Posterior cingulate gyrus (tissue), 11 donors: ENCODE data around the gene DAZAP1.
A peak's percentile ranks its signal among the peaks of the same experiment; 100 is the strongest.
"Not testable (repeated sequence)": the region's sequence is repeated elsewhere in the genome, so short reads cannot be mapped to it uniquely, and the experiment has no call there.

Experiments used
- DNase-seq, 10 donors: peaks; one replicate each; pipeline versions ENCODE4 v3.0.0 to v3.0.0-alpha.2; 2020 to 2021; ENCODE audit warnings: mixed read lengths in 3 of 10
- intact Hi-C: fragments of 100-400 bp; cut with DNase I; formaldehyde crosslinking; loops from one replicate; pipeline ENCODE4 v1.15.1; 2023

DAZAP1 gene

GRCh38 chr19:1468821-1469254 is 61.5 kb downstream of the DAZAP1 start:
- no peak for DNase-seq
- intact Hi-C loops = no loop called here

- DNase-seq = peak in 1 of 10 donors; percentile 82
- intact Hi-C loops = no loop called here
Measured at GRCh38 chr19:1469255-1470054, 62.1 kb downstream of the DAZAP1 start.

DNA sequence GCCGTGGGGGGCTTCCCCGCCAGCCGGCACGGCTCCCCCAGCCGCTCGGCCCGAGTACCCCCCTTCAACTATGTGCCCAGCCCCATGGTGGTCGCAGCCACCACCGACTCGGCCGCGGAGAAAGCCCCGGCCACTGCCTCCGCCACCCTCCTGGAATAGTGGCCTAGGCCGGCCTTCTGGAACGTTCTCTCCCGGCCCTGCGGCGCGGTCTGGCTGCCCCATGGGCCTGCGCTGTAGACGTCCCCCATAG is 62.6 kb downstream of the DAZAP1 start:
- intact Hi-C loops = no loop called here
- DNase-seq = peak in 1 of 10 donors; percentile 5

GRCh38 chr19:1470305-1471009 is 63.1 kb downstream of the DAZAP1 start:
- DNase-seq = peak in 5 of 10 donors; percentile 38 to 92 (median 48)

GRCh38 chr19:1471010-1471514 is 63.7 kb downstream of the DAZAP1 start:
- intact Hi-C loops = no loop called here
- DNase-seq = peak in 2 of 10 donors; percentile 19 to 85

More at GRCh38 chr19:1470305-1471009, 63.1 kb downstream of the DAZAP1 start:
- intact Hi-C loops = no loop called here

DNA sequence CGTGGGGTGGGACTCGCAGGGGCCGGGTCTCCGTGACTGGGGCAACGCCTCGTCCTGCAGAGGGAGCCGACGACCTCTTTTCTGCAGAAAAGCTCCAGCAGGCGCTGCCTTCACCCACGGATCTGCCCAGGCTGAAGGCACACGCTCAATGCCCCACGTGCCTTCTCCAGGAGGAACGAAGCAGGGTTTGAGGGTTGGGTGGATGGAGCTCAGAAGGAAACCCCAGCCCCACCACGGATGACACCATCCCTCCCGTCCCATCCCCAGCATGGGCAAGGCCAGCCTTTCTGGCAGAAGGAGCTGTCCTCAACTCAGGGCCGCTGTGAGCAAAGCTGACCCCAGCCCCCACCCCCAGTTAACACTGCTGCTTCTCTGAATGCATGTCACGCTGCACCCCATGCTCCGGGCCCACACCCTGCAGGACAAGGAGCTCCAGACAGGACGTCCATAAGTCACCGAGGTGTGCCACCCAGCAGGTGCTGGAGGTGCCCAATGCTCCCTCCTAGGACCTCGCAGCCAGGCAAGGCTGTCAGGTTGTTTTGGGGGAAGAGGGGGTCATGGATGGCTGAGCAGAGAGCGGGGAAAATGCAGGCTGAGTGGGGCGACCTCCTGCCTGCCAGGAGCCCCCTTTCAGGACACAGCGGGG is 64.3 kb downstream of the DAZAP1 start:
- intact Hi-C loops = no loop called here
- DNase-seq = peak in 4 of 10 donors; percentile 37 to 91 (median 54)

- peak in 2 of 10 donors; percentile 52 to 89 for DNase-seq
- intact Hi-C loops = no loop called here
Measured at GRCh38 chr19:1472231-1473084, 65.1 kb downstream of the DAZAP1 start.

DNA sequence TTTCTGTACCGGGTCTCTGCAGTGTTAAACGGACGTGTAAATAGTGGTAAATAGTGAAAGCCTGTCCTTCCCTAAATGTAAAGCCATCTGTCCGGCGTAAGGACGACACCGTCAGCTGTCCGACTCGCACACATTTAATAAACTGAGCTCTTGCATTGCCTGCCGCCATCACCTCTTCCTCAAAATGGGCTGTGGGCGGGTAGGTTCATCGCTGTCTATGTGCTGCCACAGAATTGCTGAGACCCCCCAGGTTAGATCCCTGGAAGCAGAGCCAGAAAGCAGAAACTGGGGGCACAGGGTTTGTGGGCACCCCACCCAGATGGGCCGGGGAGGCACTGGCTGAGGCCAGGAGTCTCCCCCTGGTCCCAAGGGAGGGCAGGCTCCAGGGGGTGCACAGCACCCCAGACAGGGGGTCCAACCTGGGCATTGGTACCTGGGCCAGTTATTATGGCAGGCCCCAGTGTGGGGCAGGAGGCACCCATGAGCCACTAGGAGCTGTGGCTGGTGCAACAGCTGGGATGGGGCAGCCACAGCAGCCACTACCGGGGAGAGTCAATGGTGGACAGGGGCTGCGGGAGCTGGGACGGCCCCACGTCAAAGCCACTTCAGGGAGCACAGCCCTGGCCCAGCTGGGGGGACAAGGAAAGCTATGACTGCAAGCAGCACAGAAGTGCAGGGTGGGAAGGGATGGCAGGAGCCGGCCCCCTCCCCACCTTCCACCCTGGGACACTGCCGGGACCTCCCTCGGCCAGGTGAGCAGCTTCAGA is 65.9 kb downstream of the DAZAP1 start:
- peak in 3 of 10 donors; percentile 13 to 83 (median 74) for DNase-seq
- intact Hi-C loops = no loop called here

DNA sequence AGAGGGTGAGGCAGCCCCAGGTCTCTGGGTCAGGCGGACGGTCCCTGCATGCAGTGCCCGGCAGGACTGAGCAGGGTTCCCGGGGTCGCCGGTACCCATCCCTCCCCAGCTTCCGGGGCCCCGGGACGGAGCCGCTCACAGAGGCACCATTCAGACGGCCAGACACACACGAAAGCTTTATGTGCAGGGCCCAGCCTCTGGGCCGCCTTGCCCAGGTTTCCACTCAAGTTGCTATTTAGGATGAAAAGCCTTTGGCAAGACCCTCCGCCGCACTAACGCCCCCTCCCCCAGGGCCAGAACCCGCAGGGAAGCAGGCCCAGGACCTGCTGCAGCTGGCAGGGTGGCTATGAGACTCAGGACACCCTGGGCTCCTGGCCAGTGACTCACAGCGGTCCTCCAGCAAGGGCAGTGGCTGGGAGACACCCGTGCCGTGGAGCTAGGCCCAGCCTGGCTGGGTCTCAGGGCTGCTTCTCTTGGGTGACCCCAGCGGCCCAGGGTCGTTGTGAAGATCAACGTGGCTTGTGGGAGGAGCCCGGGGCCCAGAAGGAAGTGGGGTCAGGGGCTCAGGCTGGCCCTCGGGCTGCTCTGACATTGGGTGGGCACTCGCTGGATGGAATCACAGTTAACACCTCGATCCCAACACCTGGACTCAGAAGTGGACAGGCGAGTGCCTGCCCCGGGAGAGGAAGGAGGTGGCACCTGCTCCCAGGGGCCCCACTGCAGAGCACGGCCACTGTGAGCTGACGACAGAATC is 66.8 kb downstream of the DAZAP1 start:
- intact Hi-C loops = no loop called here
- peak in 5 of 10 donors; percentile 36 to 90 (median 52) for DNase-seq

- DNase-seq = peak in 3 of 10 donors; percentile 6 to 80 (median 68)
- intact Hi-C loops = no loop called here
Measured at GRCh38 chr19:1474765-1475351, 67.5 kb downstream of the DAZAP1 start.

DNA sequence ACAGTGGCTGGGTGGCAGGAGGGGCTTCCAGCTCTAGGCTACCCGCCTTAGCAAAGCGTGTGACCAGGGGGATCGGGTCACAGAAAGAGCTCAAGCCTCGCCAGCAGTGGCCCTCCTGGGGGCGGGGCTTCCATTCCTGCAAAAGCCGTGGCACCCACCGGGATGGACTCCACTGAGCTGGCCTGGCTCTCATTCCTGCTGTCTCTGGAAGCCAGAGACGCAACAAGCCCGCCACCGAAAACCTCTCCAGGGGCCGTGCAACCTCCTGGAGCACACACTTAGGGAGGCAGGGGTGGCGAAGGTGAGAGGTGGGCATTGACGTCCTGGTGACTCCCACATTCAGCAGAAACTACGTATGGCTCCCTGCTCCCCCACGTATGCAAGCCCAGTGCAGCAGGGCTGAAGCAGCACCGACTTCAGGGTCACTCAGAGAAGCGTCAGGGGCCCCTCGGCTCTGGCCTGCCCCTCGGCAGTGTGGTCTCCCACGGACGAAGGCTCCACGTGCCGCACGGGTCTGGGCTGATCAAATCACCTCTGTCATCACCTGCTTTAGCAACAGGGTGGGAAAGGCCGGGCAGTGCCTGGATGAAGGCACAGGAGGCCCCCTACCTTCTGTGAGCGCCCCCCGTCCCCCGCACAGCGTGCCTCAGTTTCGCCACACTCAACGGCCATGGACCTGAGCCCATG is 68.5 kb downstream of the DAZAP1 start:
- DNase-seq = peak in 2 of 10 donors; percentile 60 to 67
- intact Hi-C loops = no loop called here

DNA sequence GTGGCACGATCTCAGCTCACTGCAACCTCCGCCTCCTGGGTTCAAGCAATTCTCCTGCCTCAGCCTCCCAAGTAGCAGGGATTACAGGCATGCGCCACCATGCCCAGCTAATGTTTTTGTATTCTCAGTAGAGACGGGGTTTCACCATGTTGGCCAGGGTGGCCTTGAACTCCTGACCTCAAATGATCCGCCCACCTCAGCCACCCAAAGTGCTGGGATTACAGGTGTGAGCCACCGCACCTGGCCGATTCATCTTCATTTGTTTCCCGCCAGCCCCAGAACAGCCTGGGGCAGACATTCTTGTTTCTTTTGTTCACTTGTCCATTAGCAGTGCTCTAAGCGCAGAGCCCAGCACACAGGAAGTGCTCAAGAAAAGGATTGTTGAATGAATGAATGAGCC is 69.7 kb downstream of the DAZAP1 start:
- DNase-seq, intact Hi-C loops: not testable (repeated sequence)

DNA sequence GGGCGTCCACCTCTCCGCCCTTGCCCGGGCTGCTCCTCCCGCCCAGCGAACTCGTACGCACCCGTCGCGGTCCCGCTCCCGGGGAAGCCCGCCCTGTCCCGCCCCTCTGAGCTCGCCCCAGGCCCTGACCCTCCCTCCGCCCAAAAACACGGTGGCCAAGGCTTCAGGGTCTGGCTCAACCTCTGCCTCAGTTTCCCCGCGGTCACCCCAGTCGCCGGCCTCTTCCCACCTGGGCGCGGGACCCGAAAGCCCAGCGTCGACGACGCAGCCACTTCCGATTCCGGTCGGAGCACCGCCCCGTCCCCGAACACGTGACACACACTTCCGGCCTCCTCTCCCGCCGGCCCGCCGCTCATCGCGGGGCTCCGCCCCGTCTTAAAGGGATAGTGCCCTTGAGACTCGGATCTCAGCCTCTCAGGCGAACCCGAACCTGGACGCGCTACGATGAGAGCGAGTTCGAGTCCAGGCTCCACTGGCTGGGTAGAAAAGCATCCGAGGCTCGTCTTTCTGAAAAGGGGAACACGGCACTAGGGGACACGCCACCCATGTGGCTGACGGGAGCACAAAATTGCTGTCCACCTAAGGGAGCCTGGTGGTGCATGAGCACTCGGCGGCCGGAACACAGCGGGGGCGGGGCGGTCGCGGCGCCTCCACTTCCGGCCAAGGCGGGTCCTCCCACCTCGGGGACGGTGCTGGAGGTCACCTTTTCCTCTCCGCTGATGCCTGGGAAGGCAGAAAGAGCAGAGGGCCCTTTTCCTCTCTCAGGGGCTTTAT is 71.7 kb downstream of the DAZAP1 start, which contains the start of gene C19orf25:
Gene C19orf25, minus strand, starts transcription at position 282 of the 774 bp plus-strand sequence. CDS start 312 bp downstream, outside the sequence.
- DNase-seq = peak; percentile 91 to 99 (median 96)
- intact Hi-C loops = loop anchor here (1.0 kb wide), 2 partner anchors 11 to 28 kb away; partner anchors contain the start of gene PCSK4

- DNase-seq = peak in 2 of 10 donors; percentile 68 to 70
- intact Hi-C loops = no loop called here
Measured at GRCh38 chr19:1481224-1481892, 74.0 kb downstream of the DAZAP1 start.

DNA sequence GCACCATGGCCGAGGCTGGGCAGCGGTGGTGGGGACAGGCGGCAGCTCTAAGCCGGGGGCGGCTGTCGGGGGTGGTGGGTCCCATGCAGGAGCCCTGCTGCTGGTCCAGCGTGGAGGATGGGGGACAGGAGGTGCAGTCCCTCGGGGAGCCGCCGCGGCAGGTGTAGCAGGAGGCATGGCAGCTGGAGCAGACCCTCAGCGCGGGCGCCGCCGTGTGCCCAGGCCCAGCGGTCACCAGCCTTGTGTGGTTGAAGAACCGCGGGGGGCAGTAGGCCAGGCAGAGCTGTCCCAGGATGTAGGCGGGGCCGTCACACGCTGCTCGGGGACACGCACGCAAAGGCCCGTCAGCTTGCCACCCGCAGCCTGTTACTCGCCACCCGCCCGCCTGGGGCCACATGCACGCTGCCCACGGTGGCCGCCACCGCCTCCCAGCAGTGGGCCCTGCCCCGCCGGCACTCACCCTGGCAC is 74.5 kb downstream of the DAZAP1 start:
- intact Hi-C loops = no loop called here
- peak in 3 of 10 donors; percentile 66 to 82 (median 76) for DNase-seq
